HAP-1 (cell line): ENCODE measurements around the gene KIF6.

Experiments
- DNase-seq, 2 experiments: peaks; one replicate each; pipeline ENCODE4 v3.0.0-alpha.2; 2016 to 2020; ENCODE audit warnings: low spot score in 2 of 2
- H3K27me3 ChIP-seq: fragments of 250-450 bp; sonication (Bioruptor Pico); 2 replicates; pipeline ENCODE4 v1.5.1; 2020; ENCODE audit warnings: low read depth, mild to moderate bottlenecking, moderate library complexity
- H3K36me3 ChIP-seq: fragments of 250-450 bp; sonication (Bioruptor Pico); replicated peaks from 2 replicates; pipeline ENCODE4 v1.5.1; 2020; ENCODE audit warnings: mild to moderate bottlenecking
- H3K4me1 ChIP-seq: fragments of 250-450 bp; sonication (Bioruptor Pico); 2 replicates; pipeline ENCODE4 v1.5.1; 2020; ENCODE audit warnings: mild to moderate bottlenecking
- H3K4me3 ChIP-seq: fragments of 250-450 bp; sonication (Bioruptor Pico); 2 replicates; pipeline ENCODE4 v1.5.1; 2020; ENCODE audit warnings: mild to moderate bottlenecking, moderate library complexity
- H3K9me3 ChIP-seq: fragments of 250-450 bp; sonication (Bioruptor Pico); 2 replicates; pipeline ENCODE4 v1.5.1; 2020; ENCODE audit warnings: mild to moderate bottlenecking, moderate library complexity
- in situ Hi-C: fragments of 300-500 bp; cut with MboI; formaldehyde crosslinking; loops from 3 replicates; pipeline ENCODE4 v1.14.3; 2020; ENCODE audit warnings: low sequenced_read_pairs, inconsistent platforms, mixed read lengths

KIF6 gene

DNA sequence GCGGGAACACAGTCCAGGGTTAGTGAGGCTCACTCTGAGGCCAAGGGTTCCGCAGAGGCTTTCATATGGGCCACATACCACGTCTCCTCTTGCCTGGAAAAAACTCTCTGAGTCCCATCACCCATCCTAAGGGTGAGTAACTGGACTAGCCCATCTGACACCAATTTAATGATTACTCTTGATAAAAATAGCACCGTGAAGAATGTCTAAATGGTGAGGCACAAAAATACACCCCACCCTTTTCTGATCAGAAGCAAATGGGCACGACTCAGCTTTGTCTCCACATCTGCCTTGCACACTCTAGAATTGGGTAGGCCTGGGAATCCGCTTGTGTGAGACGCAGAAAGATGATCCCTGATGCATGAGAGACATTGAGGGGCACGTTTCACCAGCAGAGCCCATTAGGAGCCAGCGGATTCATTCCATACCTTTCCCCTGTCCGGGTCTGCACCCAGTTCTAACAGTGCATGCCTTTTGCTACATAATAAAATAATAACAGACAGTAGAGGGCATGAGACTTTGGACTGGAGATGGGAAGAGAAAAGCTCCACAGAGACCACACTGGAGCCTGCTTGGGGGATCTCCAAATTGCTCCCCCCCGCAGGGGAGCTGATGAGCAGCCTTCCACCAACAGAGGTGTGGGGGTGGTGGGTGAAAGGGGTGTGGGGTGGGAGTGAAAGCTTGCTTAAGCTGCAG is 292.7 kb downstream of the KIF6 start:
- no peaks in the 10 kb centered on the region for H3K36me3 ChIP-seq
- no peaks in the 10 kb centered on the region for H3K9me3 ChIP-seq
- H3K4me3 ChIP-seq = no peak overlapping the region
- DNase-seq = no peak
- no peaks in the 10 kb centered on the region for H3K27me3 ChIP-seq
- in situ Hi-C loops = no loop called here
- H3K4me1 ChIP-seq = no peaks in the 10 kb centered on the region

- DNase-seq = peak in 1 of 2 experiments; percentile 21
- H3K27me3 ChIP-seq = no peaks in the 10 kb centered on the region
- in situ Hi-C loops = no loop called here
These were observed 294.2 kb downstream of the KIF6 start for GRCh38 chr6:39430871-39431523.

GRCh38 chr6:39430446-39430845 is 294.8 kb downstream of the KIF6 start:
- Histone ChIP-seq H3K4me3 (no peak overlapping the region), H3K4me1 (no peaks in the 10 kb centered on the region), H3K9me3 (no peaks in the 10 kb centered on the region), H3K27me3 (no peaks in the 10 kb centered on the region), H3K36me3 (no peaks in the 10 kb centered on the region)
- no peak for DNase-seq
- in situ Hi-C loops = no loop called here

More at GRCh38 chr6:39430871-39431523, 294.2 kb downstream of the KIF6 start:
- H3K9me3 ChIP-seq = no peaks in the 10 kb centered on the region
- no peak overlapping the region for H3K4me3 ChIP-seq
- H3K4me1 ChIP-seq = no peaks in the 10 kb centered on the region
- no peaks in the 10 kb centered on the region for H3K36me3 ChIP-seq

DNA sequence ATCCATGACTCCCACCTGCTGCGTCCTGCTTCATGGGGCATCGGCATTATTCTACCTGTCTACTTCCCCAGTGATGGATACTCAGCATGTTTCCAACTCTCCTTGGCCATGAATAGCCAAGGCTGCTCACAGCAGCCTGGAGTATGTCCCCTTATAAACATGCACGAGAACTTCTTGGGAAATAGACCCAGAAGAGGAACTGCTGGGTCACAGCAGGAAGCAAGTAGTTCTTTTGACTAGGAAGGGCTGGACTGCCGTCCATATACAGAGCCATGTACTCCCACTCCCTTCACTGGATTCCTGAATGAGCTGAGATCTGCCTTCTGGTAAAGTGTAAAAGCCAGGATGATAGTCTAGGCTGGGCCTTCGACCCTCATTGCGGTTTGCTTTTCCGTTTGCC is 296.4 kb downstream of the KIF6 start:
- Histone ChIP-seq H3K36me3 (no peaks in the 10 kb centered on the region), H3K9me3 (no peaks in the 10 kb centered on the region), H3K4me3 (no peak overlapping the region), H3K27me3 (no peaks in the 10 kb centered on the region), H3K4me1 (no peaks in the 10 kb centered on the region)
- no peak for DNase-seq
- in situ Hi-C loops = no loop called here

GRCh38 chr6:39428152-39428551 is 297.1 kb downstream of the KIF6 start:
- Histone ChIP-seq H3K9me3 (no peaks in the 10 kb centered on the region), H3K27me3 (no peaks in the 10 kb centered on the region), H3K4me1 (no peaks in the 10 kb centered on the region), H3K36me3 (no peaks in the 10 kb centered on the region), H3K4me3 (no peak overlapping the region)
- in situ Hi-C loops = no loop called here
- no peak for DNase-seq

- peak; percentile 11 to 27 for DNase-seq
These were observed 299.1 kb downstream of the KIF6 start for GRCh38 chr6:39426073-39426456.

DNA sequence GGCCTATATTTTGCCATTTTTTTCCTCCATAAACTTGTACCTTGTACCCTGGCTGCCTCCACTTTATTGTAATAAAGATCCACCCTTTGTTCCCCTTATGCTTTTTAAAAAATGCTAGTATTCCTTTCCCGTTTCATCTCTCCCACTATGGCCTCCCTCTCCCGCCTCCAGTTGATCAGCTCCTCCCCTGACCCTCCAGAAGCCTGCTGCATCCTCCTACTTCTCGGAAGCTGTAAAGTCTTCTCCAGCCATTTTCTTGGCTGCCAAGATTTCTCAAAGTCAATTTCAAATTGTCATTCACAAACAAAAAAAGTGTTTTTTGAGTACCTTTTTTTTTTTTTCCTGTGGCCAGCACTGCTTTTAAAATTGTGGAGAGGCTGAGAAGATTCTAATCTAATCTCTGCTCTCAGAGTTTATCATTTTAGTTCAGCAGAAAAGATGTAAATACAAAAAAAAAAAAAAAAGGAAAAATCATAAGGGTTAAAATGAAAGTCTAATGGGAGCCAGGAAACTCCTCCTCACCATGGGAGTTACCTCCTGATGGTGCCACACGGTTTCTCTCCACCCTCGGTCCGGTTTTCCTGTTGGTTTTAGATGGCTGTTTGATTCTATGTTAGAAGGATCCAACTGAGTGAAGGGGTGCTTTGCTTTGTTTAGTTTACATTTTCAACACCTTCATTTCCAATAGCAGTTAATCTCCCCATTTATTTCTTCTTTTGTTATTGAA is 299.7 kb downstream of the KIF6 start:
- H3K36me3 ChIP-seq = no peaks in the 10 kb centered on the region
- H3K4me1 ChIP-seq = no peaks in the 10 kb centered on the region
- in situ Hi-C loops = no loop called here
- no peak for DNase-seq
- no peak overlapping the region for H3K4me3 ChIP-seq
- H3K27me3 ChIP-seq = no peaks in the 10 kb centered on the region
- H3K9me3 ChIP-seq = no peaks in the 10 kb centered on the region

More at GRCh38 chr6:39426073-39426456, 299.1 kb downstream of the KIF6 start:
- in situ Hi-C loops = no loop called here
- Histone ChIP-seq H3K9me3 (no peaks in the 10 kb centered on the region), H3K27me3 (no peaks in the 10 kb centered on the region), H3K4me1 (no peaks in the 10 kb centered on the region), H3K36me3 (no peaks in the 10 kb centered on the region), H3K4me3 (no peak overlapping the region)

DNA sequence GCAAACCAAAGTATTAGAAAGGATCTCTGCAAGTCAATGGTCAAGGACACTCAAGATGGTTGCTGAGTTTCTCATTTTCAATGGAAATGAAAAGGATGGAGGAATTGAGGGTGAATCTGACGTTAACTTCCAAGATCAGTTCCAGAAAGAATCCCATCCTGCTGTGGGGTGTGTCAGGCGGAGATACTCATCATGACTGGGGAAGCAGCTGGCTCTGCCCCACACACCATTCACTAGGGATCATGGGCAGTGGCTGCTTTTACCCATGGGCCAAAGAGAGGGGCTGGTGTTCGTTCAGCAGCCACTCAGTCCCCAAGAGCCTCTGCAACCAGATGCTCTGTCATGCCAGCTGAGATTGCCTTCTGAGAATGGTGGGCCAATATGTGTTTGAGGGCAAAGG is 300.4 kb downstream of the KIF6 start:
- in situ Hi-C loops = no loop called here
- Histone ChIP-seq H3K36me3 (no peaks in the 10 kb centered on the region), H3K9me3 (no peaks in the 10 kb centered on the region), H3K27me3 (no peaks in the 10 kb centered on the region), H3K4me3 (no peak overlapping the region), H3K4me1 (no peaks in the 10 kb centered on the region)
- no peak for DNase-seq

DNA sequence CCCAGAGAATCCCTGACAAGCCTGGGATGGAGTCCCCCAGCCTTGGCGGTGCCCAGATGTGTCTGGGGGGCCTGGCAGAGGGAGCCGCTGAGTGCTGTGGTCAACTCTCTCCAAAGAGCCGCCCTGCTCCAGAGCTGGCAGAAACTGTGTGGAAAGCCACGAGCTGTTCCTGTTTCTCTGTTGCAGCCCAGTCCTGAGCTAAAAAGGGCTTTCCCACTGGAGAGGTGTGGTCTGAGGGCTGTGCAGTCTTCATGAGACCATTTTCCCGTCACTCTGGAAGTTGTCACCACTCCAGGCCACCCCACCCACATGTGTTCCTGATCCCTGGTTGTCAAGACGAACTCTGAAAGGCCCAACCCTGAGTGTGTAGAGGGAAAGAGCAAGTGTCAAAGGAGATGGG is 303.0 kb downstream of the KIF6 start:
- DNase-seq = no peak
- Histone ChIP-seq H3K4me1 (no peaks in the 10 kb centered on the region), H3K36me3 (no peaks in the 10 kb centered on the region), H3K9me3 (no peaks in the 10 kb centered on the region), H3K27me3 (no peaks in the 10 kb centered on the region), H3K4me3 (no peak overlapping the region)
- in situ Hi-C loops = no loop called here

DNA sequence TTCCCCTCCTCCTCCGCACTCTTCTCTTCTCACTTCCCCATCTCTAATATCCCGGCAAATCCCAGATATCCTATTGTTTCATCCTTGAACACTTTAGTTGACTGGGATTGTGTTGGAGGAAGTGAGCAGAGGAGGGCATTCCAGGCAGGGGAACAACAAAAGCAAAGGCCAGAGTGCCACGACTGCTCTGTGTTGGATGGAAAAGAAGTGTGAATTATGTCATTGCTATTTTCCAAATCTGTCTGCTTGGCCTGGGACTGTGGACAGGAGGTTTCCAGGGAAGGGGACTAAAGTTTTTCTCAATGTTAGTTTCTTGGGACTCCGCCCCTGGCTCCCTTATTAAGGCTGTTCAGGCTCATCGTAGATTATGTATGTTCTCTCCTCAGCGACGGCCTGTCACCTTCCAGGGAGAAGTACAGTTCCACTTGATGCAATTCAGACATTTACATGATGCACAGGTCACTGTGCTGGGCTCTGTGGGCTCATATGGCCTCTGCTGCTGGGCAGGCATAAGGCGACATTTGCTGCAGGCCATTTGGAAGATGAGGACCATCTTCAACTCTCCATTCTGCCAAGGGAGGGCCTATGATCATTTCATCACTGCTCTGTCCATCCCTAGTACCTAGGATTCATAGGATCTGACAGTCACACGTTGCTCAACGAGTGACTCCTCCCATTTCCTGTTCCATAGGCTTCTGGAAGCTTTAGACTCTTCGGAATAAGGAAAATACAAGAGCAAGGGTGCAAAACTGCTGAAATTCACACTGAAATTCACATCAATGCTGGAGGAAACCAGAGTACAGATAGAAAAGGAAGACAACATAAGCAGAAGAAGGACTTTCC is 303.6 kb downstream of the KIF6 start:
- no peaks in the 10 kb centered on the region for H3K36me3 ChIP-seq
- no peaks in the 10 kb centered on the region for H3K9me3 ChIP-seq
- no peaks in the 10 kb centered on the region for H3K4me1 ChIP-seq
- no peaks in the 10 kb centered on the region for H3K27me3 ChIP-seq
- DNase-seq = no peak
- in situ Hi-C loops = no loop called here
- H3K4me3 ChIP-seq = no peak overlapping the region

DNA sequence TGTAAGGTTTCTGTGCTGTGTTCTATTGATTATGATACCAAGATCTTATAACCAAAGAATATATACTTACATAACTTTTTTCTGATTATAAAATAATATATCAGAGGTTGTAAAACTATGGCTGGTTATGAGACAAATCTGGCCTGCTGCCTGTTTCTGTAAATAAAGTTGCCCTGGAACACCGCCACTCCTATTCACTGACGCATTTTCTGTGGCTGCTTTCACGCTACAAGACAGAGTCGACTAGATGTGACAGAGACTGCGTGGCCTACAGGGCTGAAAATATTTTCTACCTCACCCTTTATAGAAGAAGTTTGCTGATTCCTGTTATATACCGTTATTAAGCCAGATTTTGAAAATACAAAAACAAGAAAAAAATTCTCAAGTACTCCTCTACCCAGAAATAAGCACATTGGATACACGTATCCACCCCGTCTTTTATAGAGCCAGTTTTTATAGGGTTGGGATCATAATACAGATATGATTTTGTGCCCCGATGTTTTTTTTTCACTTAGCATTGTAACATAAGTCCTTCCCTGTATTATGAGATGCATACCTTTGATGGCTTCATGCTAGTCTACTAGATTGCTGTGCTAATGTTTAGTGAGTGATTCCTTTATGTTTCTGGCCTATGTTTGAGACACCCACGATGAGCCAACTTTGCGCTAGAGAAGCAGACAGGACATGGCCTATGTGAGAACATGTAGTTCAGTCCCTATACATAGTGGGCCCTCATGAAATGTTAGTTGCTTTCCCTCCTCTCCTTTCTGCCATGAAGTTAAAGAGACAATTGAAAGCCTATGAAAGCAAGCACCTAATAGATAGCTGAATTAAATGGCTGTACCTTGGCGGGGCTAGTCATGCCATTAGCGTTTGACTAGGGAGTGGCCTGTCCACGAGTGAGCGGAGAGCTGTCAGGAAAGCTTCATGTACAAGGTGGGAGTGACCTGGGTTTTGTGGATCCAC is 304.6 kb downstream of the KIF6 start:
- Histone ChIP-seq H3K4me1 (no peaks in the 10 kb centered on the region), H3K9me3 (no peaks in the 10 kb centered on the region), H3K4me3 (no peak overlapping the region), H3K27me3 (no peaks in the 10 kb centered on the region), H3K36me3 (no peaks in the 10 kb centered on the region)
- no peak for DNase-seq
- in situ Hi-C loops = no loop called here

DNA sequence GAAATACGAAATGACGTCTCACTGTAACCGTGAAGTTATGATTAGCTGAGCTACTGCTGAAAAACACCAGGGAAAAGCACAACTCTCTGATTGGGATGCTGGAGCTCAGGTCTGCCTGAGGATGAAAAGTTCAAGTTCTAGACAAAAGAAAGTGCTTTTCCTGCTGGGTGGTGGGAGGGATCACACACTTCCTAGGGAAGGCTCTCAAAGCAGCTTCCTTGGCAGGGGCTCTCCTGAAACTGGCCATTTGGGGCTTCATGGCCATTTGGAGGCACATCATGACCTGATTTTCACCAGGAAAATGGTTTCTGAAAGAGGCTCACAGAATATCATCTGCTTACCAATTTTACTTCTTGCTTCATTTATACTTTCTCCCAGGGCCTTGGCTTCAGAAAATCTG is 305.6 kb downstream of the KIF6 start:
- Histone ChIP-seq H3K4me1 (no peaks in the 10 kb centered on the region), H3K9me3 (no peaks in the 10 kb centered on the region), H3K27me3 (no peaks in the 10 kb centered on the region), H3K4me3 (no peak overlapping the region), H3K36me3 (no peaks in the 10 kb centered on the region)
- in situ Hi-C loops = no loop called here
- no peak for DNase-seq

GRCh38 chr6:39417440-39417839 is 307.8 kb downstream of the KIF6 start:
- H3K36me3 ChIP-seq = no peaks in the 10 kb centered on the region
- no peak for DNase-seq
- no peaks in the 10 kb centered on the region for H3K4me1 ChIP-seq
- no peak overlapping the region for H3K4me3 ChIP-seq
- in situ Hi-C loops = no loop called here
- no peaks in the 10 kb centered on the region for H3K27me3 ChIP-seq
- no peaks in the 10 kb centered on the region for H3K9me3 ChIP-seq
